Thyroid gland (tissue), 4 donors: Measurements from ENCODE around the gene MUC4. TPM values are rescaled to one million over a fixed set of nuclear protein-coding genes. Genes with fewer than 3 reads are reported as not detected.
"Not testable (repeated sequence)": the region's sequence is repeated elsewhere in the genome, so short reads cannot be mapped to it uniquely, and the experiment has no call there.

Source experiments
- DNase-seq, 2 donors: peaks; one replicate each; pipeline ENCODE4 v3.0.0-alpha.2; 2019
- H3K27ac ChIP-seq, 3 donors: fragments of 200-600 bp; sonication (generic); 1 replicate in 2 of 3; 2 replicates in 1 of 3; pipeline ENCODE4 v1.5.1; 2016 to 2019; ENCODE audit warnings: mild to moderate bottlenecking in 1 of 3, moderate library complexity in 1 of 3
- H3K27me3 ChIP-seq: fragments of 200-600 bp; sonication (generic); one replicate; pipeline ENCODE4 v1.5.1; 2019
- H3K36me3 ChIP-seq, 2 donors: fragments of 200-600 bp; sonication (generic); one replicate each; pipeline ENCODE4 v1.5.1; 2016 to 2019
- H3K4me1 ChIP-seq, 2 donors: fragments of 200-600 bp; sonication (generic); one replicate each; pipeline ENCODE4 v1.5.1; 2017 to 2019
- H3K4me3 ChIP-seq, 3 donors: fragments of 200-600 bp; sonication (generic); replicated peaks in 1 of 3; 1 replicate in 2 of 3; 2 replicates in 1 of 3; pipeline ENCODE4 v1.5.1; 2016; ENCODE audit warnings: mild to moderate bottlenecking in 1 of 3
- H3K9me3 ChIP-seq: fragments of 200-600 bp; sonication (generic); one replicate; pipeline ENCODE4 v1.5.1; 2017
- CTCF ChIP-seq, 6 experiments: fragments of 200-600 bp in 3 of 6; fragments of 450-650 bp in 3 of 6; sonication (generic) in 3 of 6; IDR thresholded peaks; one replicate each; pipeline ENCODE4 v1.5.1; 2016 to 2019; ENCODE audit warnings: antibody characterized with exemption in 6 of 6, mild to moderate bottlenecking in 2 of 6, inconsistent platforms in 1 of 6, moderate library complexity in 1 of 6
- POLR2A ChIP-seq, 2 donors: fragments of 450-650 bp; IDR thresholded peaks; one replicate each; pipeline ENCODE4 v1.6.1; 2017; ENCODE audit warnings: antibody characterized with exemption in 2 of 2, mild to moderate bottlenecking in 2 of 2, moderate library complexity in 1 of 2
- WGBS, 2 donors: methylation state at CpG; one replicate each; pipeline ENCODE4 v1.1.5; 2017; 5-methylcytosine and 5-hydroxymethylcytosine counted together
- intact Hi-C: fragments of 100-400 bp; cut with DNase I; formaldehyde crosslinking; loops from one replicate; pipeline ENCODE4 v1.15.1; 2023
- total RNA-seq, 4 donors: library from RNA; depleted of rRNA; stranded (reverse); fragments of >200 nt; gene quantifications; one replicate each; pipeline ENCODE4 v1.2.3, GENCODE V29; 2016

Gene MUC4
- total RNA-seq, 4 donors from 2014 or later = 0.13 to 0.20 TPM; not detected in 2

GRCh38 chr3:195817578-195818135 is 5.9 kb upstream of the MUC4 start:
- no peaks in the 10 kb centered on the region for H3K27me3 ChIP-seq
- no peaks in the 10 kb centered on the region for H3K4me1 ChIP-seq
- no peak overlapping the region for H3K4me3 ChIP-seq
- no peaks in the 10 kb centered on the region for H3K9me3 ChIP-seq
- no peak for DNase-seq
- H3K27ac ChIP-seq = no peak overlapping the region
- intact Hi-C loops = no loop called here
- H3K36me3 ChIP-seq = no peaks in the 10 kb centered on the region
- 94 to 96% methylated on average over 16 to 17 of the region's 17 CpGs for WGBS, 2 donors
- no peak for TF ChIP-seq CTCF (IDR thresholded peaks at IDR 0.05)
- no peak for TF ChIP-seq POLR2A (IDR thresholded peaks at IDR 0.05)

GRCh38 chr3:195816276-195816913 is 4.7 kb upstream of the MUC4 start:
- H3K9me3 ChIP-seq, H3K4me1 ChIP-seq, H3K4me3 ChIP-seq, DNase-seq, H3K27ac ChIP-seq, H3K27me3 ChIP-seq, intact Hi-C loops, H3K36me3 ChIP-seq: not testable (repeated sequence)
- 92 to 97% methylated on average over 22 to 23 of the region's 23 CpGs for WGBS, 2 donors

GRCh38 chr3:195815169-195815771 is 3.5 kb upstream of the MUC4 start:
- Histone ChIP-seq H3K4me3 (no peak overlapping the region), H3K27me3 (no peaks in the 10 kb centered on the region), H3K4me1 (no peaks in the 10 kb centered on the region), H3K9me3 (no peaks in the 10 kb centered on the region), H3K36me3 (no peaks in the 10 kb centered on the region), H3K27ac (no peak overlapping the region)
- DNase-seq = no peak
- intact Hi-C loops = no loop called here
- TF ChIP-seq CTCF (IDR thresholded peaks at IDR 0.05) (no peak), POLR2A (IDR thresholded peaks at IDR 0.05) (no peak)
- 89 to 91% methylated on average over 13 to 18 of the region's 18 CpGs for WGBS, 2 donors

GRCh38 chr3:195813916-195814640 is 2.3 kb upstream of the MUC4 start:
- 93 to 94% methylated on average over 24 of the region's 24 CpGs for WGBS, 2 donors
- no peak overlapping the region for H3K27ac ChIP-seq
- H3K9me3 ChIP-seq = no peaks in the 10 kb centered on the region
- peaks cover 4 to 6% of the 10 kb centered on the region in 2 donors for H3K4me1 ChIP-seq
- H3K27me3 ChIP-seq = no peaks in the 10 kb centered on the region
- intact Hi-C loops = no loop called here
- TF ChIP-seq POLR2A (IDR thresholded peaks at IDR 0.05) (no peak), CTCF (IDR thresholded peaks at IDR 0.05) (no peak)
- no peak for DNase-seq
- no peaks in the 10 kb centered on the region for H3K36me3 ChIP-seq
- H3K4me3 ChIP-seq = no peak overlapping the region

GRCh38 chr3:195812366-195812765 is 637 bp upstream of the MUC4 start:
- no peak overlapping the region for H3K27ac ChIP-seq
- WGBS, 2 donors = 84 to 88% methylated on average over 17 to 20 of the region's 20 CpGs
- no peak overlapping the region for H3K4me3 ChIP-seq
- H3K27me3 ChIP-seq = no peaks in the 10 kb centered on the region
- H3K4me1 ChIP-seq = peaks cover 14 to 15% of the 10 kb centered on the region in 2 donors
- no peak for DNase-seq
- intact Hi-C loops = no loop called here
- H3K36me3 ChIP-seq = no peaks in the 10 kb centered on the region
- TF ChIP-seq CTCF (IDR thresholded peaks at IDR 0.05) (no peak), POLR2A (IDR thresholded peaks at IDR 0.05) (no peak)
- H3K9me3 ChIP-seq = no peaks in the 10 kb centered on the region
